SK-N-SH (cell line): ENCODE data around the gene ZNF765. TPM values are rescaled to one million over a fixed set of nuclear protein-coding genes. Genes with fewer than 3 reads are reported as not detected.
"Not testable (repeated sequence)": the region's sequence is repeated elsewhere in the genome, so short reads cannot be mapped to it uniquely, and the experiment has no call there.

Experiments used
- CTCF ChIA-PET: fragments of 300-600, 350-600 bp; formaldehyde crosslinking; extraction: SDS; loops from one replicate; lab custom pipeline; 2021; lab: Yijun Ruan, JAX
- POLR2A ChIA-PET: fragments of 350-600 bp; sonication (Branson Sonifier 250); formaldehyde crosslinking; extraction: SDS; loops from one replicate; lab custom pipeline; 2020; ENCODE audit warnings: antibody characterized with exemption, inconsistent platforms; lab: Yijun Ruan, JAX
- DNase-seq: peaks from one replicate; pipeline ENCODE4 v3.0.0; 2012
- H2AFZ ChIP-seq: fragments of 200-600 bp; sonication (generic); 2 replicates; pipeline ENCODE4 v1.8.1; 2016; ENCODE audit warnings: antibody characterized with exemption, mild to moderate bottlenecking, low read depth
- H3F3A ChIP-seq: fragments of 200-600 bp; sonication (generic); replicated peaks from 2 replicates; pipeline ENCODE3; 2016; ENCODE audit warnings: antibody characterized with exemption, mild to moderate bottlenecking; ENCODE audit not compliant: insufficient read depth
- H3K27ac ChIP-seq, 2 experiments: fragments of 200-500 bp in 1 of 2; fragments of 200-600 bp in 1 of 2; sonication (Bioruptor generic) in 1 of 2; sonication (generic), shearing (Covaris generic) in 1 of 2; 2 replicates each; pipeline versions ENCODE4 v1.5.1 to v1.6.1; 2014 to 2016; ENCODE audit warnings: low read depth in 2 of 2, inconsistent platforms in 1 of 2, low read length in 1 of 2, mild to moderate bottlenecking in 1 of 2, mixed read lengths in 1 of 2
- H3K27me3 ChIP-seq: fragments of 200-600 bp; sonication (generic), shearing (Covaris generic); 2 replicates; pipeline ENCODE4 v1.6.1; 2016; ENCODE audit warnings: mixed run types; ENCODE audit not compliant: insufficient read depth
- H3K36me3 ChIP-seq, 2 experiments: fragments of 200-500 bp in 1 of 2; fragments of 200-600 bp in 1 of 2; sonication (Bioruptor generic) in 1 of 2; sonication (generic) in 1 of 2; replicated peaks in 1 of 2; 2 replicates each; pipeline versions ENCODE3 to v1.5.1; 2014 to 2016; ENCODE audit warnings: low read length in 1 of 2, mild to moderate bottlenecking in 1 of 2; ENCODE audit not compliant: insufficient read depth in 2 of 2, control insufficient read depth in 1 of 2
- H3K4me1 ChIP-seq, 2 experiments: fragments of 200-500 bp in 1 of 2; fragments of 200-600 bp in 1 of 2; sonication (Bioruptor generic) in 1 of 2; sonication (generic), shearing (Covaris generic) in 1 of 2; 2 replicates each; pipeline versions ENCODE4 v1.5.1 to v1.6.1; 2014 to 2016; ENCODE audit warnings: low read depth in 1 of 2, low read length in 1 of 2, mixed run types in 1 of 2; ENCODE audit not compliant: insufficient read depth in 2 of 2, control insufficient read depth in 1 of 2
- H3K4me2 ChIP-seq: fragments of 200-600 bp; sonication (generic), shearing (Covaris generic); 2 replicates; pipeline ENCODE4 v1.6.1; 2017; ENCODE audit warnings: mixed run types
- H3K4me3 ChIP-seq, 2 experiments: fragments of 200-500 bp in 1 of 2; fragments of 200-600 bp in 1 of 2; sonication (Bioruptor generic) in 1 of 2; sonication (generic), shearing (Covaris generic) in 1 of 2; 2 replicates each; pipeline versions ENCODE4 v1.5.1 to v1.8.1; 2014 to 2016; ENCODE audit warnings: low read depth in 2 of 2, inconsistent platforms in 1 of 2, low read length in 1 of 2, mild to moderate bottlenecking in 1 of 2, mixed read lengths in 1 of 2, moderate library complexity in 1 of 2
- H3K79me2 ChIP-seq: fragments of 200-600 bp; sonication (generic); 2 replicates; pipeline ENCODE4 v1.8.1; 2017; ENCODE audit warnings: mild to moderate bottlenecking; ENCODE audit not compliant: insufficient read depth
- H3K9ac ChIP-seq: fragments of 200-600 bp; sonication (generic); 2 replicates; pipeline ENCODE4 v1.6.1; 2017; ENCODE audit warnings: mixed run types
- H3K9me2 ChIP-seq: fragments of 200-600 bp; sonication (generic); 2 replicates; pipeline ENCODE4 v1.6.1; 2017; ENCODE audit warnings: mixed run types
- H3K9me3 ChIP-seq: fragments of 200-600 bp; sonication (generic); 2 replicates; pipeline ENCODE4 v1.6.1; 2017; ENCODE audit warnings: mixed run types, mild to moderate bottlenecking, moderate library complexity
- H4K20me1 ChIP-seq: fragments of 200-600 bp; sonication (generic); 2 replicates; pipeline ENCODE4 v1.6.1; 2017; ENCODE audit warnings: mild to moderate bottlenecking, mixed run types; ENCODE audit not compliant: insufficient read depth
- ELF1 ChIP-seq: IDR thresholded peaks from 2 replicates; pipeline ENCODE4 v1.4.0; 2012
- EP300 ChIP-seq, 2 experiments: IDR thresholded peaks; 2 replicates each; pipeline versions ENCODE4 v1.4.0 to v1.6.1; 2012; ENCODE audit warnings: borderline replicate concordance in 1 of 2, low read depth in 1 of 2, low read length in 1 of 2
- GABPA ChIP-seq: IDR thresholded peaks from 2 replicates; pipeline ENCODE4 v1.4.0; 2012; ENCODE audit warnings: low read depth, mild to moderate bottlenecking
- GATA2 ChIP-seq: sonication (generic); formaldehyde crosslinking; IDR thresholded peaks from 2 replicates; pipeline ENCODE4 v1.5.0; 2020; ENCODE audit warnings: mild to moderate bottlenecking, missing genetic modification reagents
- IRF3 ChIP-seq: fragments of 150-350 bp; IDR thresholded peaks from 2 replicates; pipeline ENCODE4 v1.6.1; 2016; ENCODE audit warnings: mild to moderate bottlenecking, low read depth, low read length
- MEF2A ChIP-seq: IDR thresholded peaks from 2 replicates; pipeline ENCODE4 v1.4.0; 2012; ENCODE audit warnings: low read depth, borderline replicate concordance
- NFIC ChIP-seq: IDR thresholded peaks from 2 replicates; pipeline ENCODE4 v1.4.0; 2012; ENCODE audit warnings: borderline replicate concordance
- NRF1 ChIP-seq: IDR thresholded peaks from 2 replicates; pipeline ENCODE4 v1.6.1; 2012; ENCODE audit warnings: low read depth, mild to moderate bottlenecking, low read length
- POLR2AphosphoS5 ChIP-seq: IDR thresholded peaks from 2 replicates; pipeline ENCODE4 v1.6.1; 2012; ENCODE audit warnings: low read depth, low read length
- RFX5 ChIP-seq: IDR thresholded peaks from 2 replicates; pipeline ENCODE4 v1.6.1; 2012; ENCODE audit warnings: mild to moderate bottlenecking, improper control_type of control experiment, low read length
- SMC3 ChIP-seq: IDR thresholded peaks from 2 replicates; pipeline ENCODE4 v1.6.1; 2012; ENCODE audit warnings: low read depth, low read length, improper control_type of control experiment
- TAF1 ChIP-seq: IDR thresholded peaks from 2 replicates; pipeline ENCODE4 v1.6.1; 2012; ENCODE audit warnings: low read depth, mild to moderate bottlenecking, low read length, moderate library complexity, borderline replicate concordance
- TCF12 ChIP-seq: IDR thresholded peaks from 2 replicates; pipeline ENCODE4 v1.4.0; 2012
- TEAD4 ChIP-seq: IDR thresholded peaks from 2 replicates; pipeline ENCODE4 v1.4.0; 2012; ENCODE audit warnings: mild to moderate bottlenecking, borderline replicate concordance; ENCODE audit not compliant: insufficient read depth
- YY1 ChIP-seq: IDR thresholded peaks from 2 replicates; pipeline ENCODE4 v1.4.0; 2012; ENCODE audit warnings: low read depth, mild to moderate bottlenecking
- WGBS: methylation state at CpG from one replicate; pipeline ENCODE4 v1.1.6; 2017; ENCODE audit warnings: low lambda C conversion rate; 5-methylcytosine and 5-hydroxymethylcytosine counted together
- polyA plus RNA-seq, 3 experiments: library from polyadenylated mRNA; depleted of rRNA; stranded (reverse); fragments of >200 nt; gene quantifications; 2 replicates each; pipeline ENCODE4 v1.2.3, GENCODE V29; 2012
- TF ChIP-seq, protein P1 (sequence below): IDR thresholded peaks from 2 replicates; pipeline ENCODE4 v1.4.0; 2012; ENCODE audit warnings: low read depth

Gene ZNF765
- polyA plus RNA-seq, 1 of the 3 experiments (the other 2 are of a cell fraction), result 2.3 TPM

GRCh38 chr19:53467485-53468262, 72.7 kb downstream of the ZNF765 start, which contains the start of gene ZNF813 (continued):
- TF ChIP-seq, protein P1, sequence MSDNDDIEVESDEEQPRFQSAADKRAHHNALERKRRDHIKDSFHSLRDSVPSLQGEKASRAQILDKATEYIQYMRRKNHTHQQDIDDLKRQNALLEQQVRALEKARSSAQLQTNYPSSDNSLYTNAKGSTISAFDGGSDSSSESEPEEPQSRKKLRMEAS, result peak; percentile 35; the same call in 1 of the 2 replicates
- TF ChIP-seq TAF1, result peak; percentile 37; the same call in 1 of the 2 replicates
- no peak for TF ChIP-seq TCF12
- TF ChIP-seq EP300 (IDR thresholded peaks at IDR 0.05; ENCODE audit: borderline replicate concordance in 1 of 2, low read depth in 1 of 2, low read length in 1 of 2), result no peak
- TF ChIP-seq POLR2AphosphoS5, result peak; percentile 80
- TF ChIP-seq SMC3, result no peak
- no peak for TF ChIP-seq MEF2A
- TF ChIP-seq GATA2 (CRISPR knock-in tag), result no peak
- no peak for TF ChIP-seq IRF3
- TF ChIP-seq YY1, result no peak
- no peak for TF ChIP-seq GABPA
- TF ChIP-seq RFX5, result no peak
- peak; percentile 88 for TF ChIP-seq ELF1
- no peak for TF ChIP-seq TEAD4
- TF ChIP-seq NFIC, result 0 out of 2 replicates have a peak, but pooled peaks have one; percentile 9
- peak; percentile 24; the same call in 1 of the 2 replicates for TF ChIP-seq NRF1

DNA sequence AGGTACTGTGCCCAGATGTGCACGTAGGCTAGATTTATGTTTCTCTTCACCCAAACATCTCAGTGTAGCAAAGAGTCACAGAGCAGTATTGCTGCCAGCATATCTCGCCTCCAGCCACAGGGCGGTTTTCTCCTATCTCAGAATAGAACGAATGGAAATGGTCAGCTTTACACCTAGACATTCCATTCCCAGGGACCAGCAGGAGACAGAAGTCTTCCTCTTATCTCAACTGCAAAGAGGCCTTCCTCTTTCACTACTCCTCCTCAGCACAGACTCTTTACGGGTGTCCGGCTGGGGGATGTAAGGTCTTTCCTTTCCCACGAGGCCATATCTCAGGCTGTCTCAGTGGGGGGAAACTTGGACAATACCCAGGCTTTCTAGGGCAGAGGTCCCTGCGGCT, 73.7 kb downstream of the ZNF765 start:
- H3K27ac ChIP-seq, H2AFZ ChIP-seq, H3K36me3 ChIP-seq, H3K9me2 ChIP-seq, CTCF ChIA-PET, DNase-seq, H3K27me3 ChIP-seq, POLR2A ChIA-PET, H3K9me3 ChIP-seq, H3F3A ChIP-seq, H4K20me1 ChIP-seq, H3K4me1 ChIP-seq, H3K9ac ChIP-seq, H3K79me2 ChIP-seq: not testable (repeated sequence)
- 73% methylated on average over 7 of the region's 8 CpGs for WGBS
- Histone ChIP-seq H3K4me3 (peak overlapping the region; percentile 72 to 80), H3K4me2 (peak overlapping the region; percentile 91)
